ENCODE results near the gene CLOCK. TPM values are rescaled to one million over a fixed set of nuclear protein-coding genes. Genes with fewer than 3 reads are reported as not detected.
"Not testable (repeated sequence)": the region's sequence is repeated elsewhere in the genome, so short reads cannot be mapped to it uniquely, and the experiment has no call there.

CLOCK gene
- total and polyA plus RNA-seq, 5 donors from 2014 or later, result 4.6 to 16.6 (median 7.9) TPM

- Histone ChIP-seq H3K27me3 (ENCODE audit: control insufficient read depth, insufficient read depth, low read length) (peaks cover 2% of the 10 kb centered on the region), H3K9me3 (ENCODE audit: control insufficient read depth in 2 of 2, low read length in 2 of 2) (peaks cover 8 to 10% of the 10 kb centered on the region in 2 experiments), H3K27ac (ENCODE audit: insufficient read depth, low read length, poor library complexity, severe bottlenecking) (no peak overlapping the region), H3K4me3 (ENCODE audit: low read depth, low read length) (no peak overlapping the region), H3K4me1 (ENCODE audit: control insufficient read depth, insufficient read depth, low read length, poor library complexity, severe bottlenecking) (no peaks in the 10 kb centered on the region), H3K36me3 (ENCODE audit: control insufficient read depth, insufficient read depth, low read length) (no peaks in the 10 kb centered on the region)
- no peaks in the 10 kb centered on the region for H3K4me1 Mint-ChIP-seq
- peaks cover 0 to 14% (median 3%) of the 10 kb centered on the region in 7 donors for H3K9me3 Mint-ChIP-seq
- ATAC-seq (ENCODE audit: low read depth in 2 of 2) (no peak), DNase-seq (no peak)
- H3K27ac Mint-ChIP-seq, result no peak overlapping the region
- H3K36me3 Mint-ChIP-seq, result peaks cover 4% of the 10 kb centered on the region
- no peak overlapping the region for H3K4me3 Mint-ChIP-seq
- H3K27me3 Mint-ChIP-seq, result peaks cover 31% of the 10 kb centered on the region
Observed at GRCh38 chr4:55571806-55572205, 25.1 kb upstream of the CLOCK start.

- H3K4me1 Mint-ChIP-seq, result no peaks in the 10 kb centered on the region
- H3K9me3 Mint-ChIP-seq, result peaks cover 0 to 2% (median 0%) of the 10 kb centered on the region in 7 donors
- H3K36me3 ChIP-seq (ENCODE audit: control insufficient read depth, insufficient read depth, low read length), result no peaks in the 10 kb centered on the region
- no peak overlapping the region for H3K27ac ChIP-seq (ENCODE audit: insufficient read depth, low read length, poor library complexity, severe bottlenecking)
- ATAC-seq (ENCODE audit: low read depth in 2 of 2), result no peak
- H3K27ac Mint-ChIP-seq, result no peak overlapping the region
- DNase-seq, result no peak
- H3K27me3 ChIP-seq (ENCODE audit: control insufficient read depth, insufficient read depth, low read length), result peaks cover 2% of the 10 kb centered on the region
- no peaks in the 10 kb centered on the region for H3K4me1 ChIP-seq (ENCODE audit: control insufficient read depth, insufficient read depth, low read length, poor library complexity, severe bottlenecking)
- H3K27me3 Mint-ChIP-seq, result peaks cover 21% of the 10 kb centered on the region
- no peaks in the 10 kb centered on the region for H3K9me3 ChIP-seq (ENCODE audit: control insufficient read depth in 2 of 2, low read length in 2 of 2)
- H3K4me3 ChIP-seq (ENCODE audit: low read depth, low read length), result no peak overlapping the region
- H3K4me3 Mint-ChIP-seq, result no peak overlapping the region
- H3K36me3 Mint-ChIP-seq, result no peaks in the 10 kb centered on the region
Observed at GRCh38 chr4:55568905-55569504, 22.3 kb upstream of the CLOCK start.

- peaks cover 7% of the 10 kb centered on the region for H3K27me3 ChIP-seq (ENCODE audit: control insufficient read depth, insufficient read depth, low read length)
- no peaks in the 10 kb centered on the region for H3K36me3 Mint-ChIP-seq
- ATAC-seq (ENCODE audit: low read depth in 2 of 2), result peak in 1 of 2 donors; percentile 37
- no peak overlapping the region for H3K4me3 ChIP-seq (ENCODE audit: low read depth, low read length)
- H3K4me3 Mint-ChIP-seq, result no peak overlapping the region
- H3K9me3 Mint-ChIP-seq, result peaks cover 0 to 2% (median 0%) of the 10 kb centered on the region in 7 donors
- H3K4me1 Mint-ChIP-seq, result peaks cover 0 to 2% (median 0%) of the 10 kb centered on the region in 4 donors
- no peak overlapping the region for H3K27ac Mint-ChIP-seq
- H3K27me3 Mint-ChIP-seq, result peaks cover 15% of the 10 kb centered on the region
- H3K9me3 ChIP-seq (ENCODE audit: control insufficient read depth in 2 of 2, low read length in 2 of 2), result no peaks in the 10 kb centered on the region
- H3K27ac ChIP-seq (ENCODE audit: insufficient read depth, low read length, poor library complexity, severe bottlenecking), result no peak overlapping the region
- no peaks in the 10 kb centered on the region for H3K36me3 ChIP-seq (ENCODE audit: control insufficient read depth, insufficient read depth, low read length)
- peak in 1 of 3 donors; percentile 17 for DNase-seq
- H3K4me1 ChIP-seq (ENCODE audit: control insufficient read depth, insufficient read depth, low read length, poor library complexity, severe bottlenecking), result no peaks in the 10 kb centered on the region
Observed at GRCh38 chr4:55561889-55562288, 15.2 kb upstream of the CLOCK start.

- H3K4me1 ChIP-seq (ENCODE audit: control insufficient read depth, insufficient read depth, low read length, poor library complexity, severe bottlenecking), result no peaks in the 10 kb centered on the region
- no peak overlapping the region for H3K4me3 ChIP-seq (ENCODE audit: low read depth, low read length)
- peaks cover 0 to 2% (median 0%) of the 10 kb centered on the region in 4 donors for H3K4me1 Mint-ChIP-seq
- H3K4me3 Mint-ChIP-seq, result no peak overlapping the region
- peaks cover 0 to 2% (median 0%) of the 10 kb centered on the region in 7 donors for H3K9me3 Mint-ChIP-seq
- no peaks in the 10 kb centered on the region for H3K36me3 Mint-ChIP-seq
- H3K27ac Mint-ChIP-seq, result no peak overlapping the region
- DNase-seq (no peak), ATAC-seq (ENCODE audit: low read depth in 2 of 2) (no peak)
- no peak overlapping the region for H3K27ac ChIP-seq (ENCODE audit: insufficient read depth, low read length, poor library complexity, severe bottlenecking)
- H3K27me3 Mint-ChIP-seq, result peaks cover 15% of the 10 kb centered on the region
- no peaks in the 10 kb centered on the region for H3K36me3 ChIP-seq (ENCODE audit: control insufficient read depth, insufficient read depth, low read length)
- no peaks in the 10 kb centered on the region for H3K9me3 ChIP-seq (ENCODE audit: control insufficient read depth in 2 of 2, low read length in 2 of 2)
- H3K27me3 ChIP-seq (ENCODE audit: control insufficient read depth, insufficient read depth, low read length), result peaks cover 7% of the 10 kb centered on the region
Observed at GRCh38 chr4:55560096-55560495, 13.4 kb upstream of the CLOCK start.

- H3K27me3 ChIP-seq (ENCODE audit: control insufficient read depth, insufficient read depth, low read length), result peaks cover 6% of the 10 kb centered on the region
- no peak overlapping the region for H3K27ac ChIP-seq (ENCODE audit: insufficient read depth, low read length, poor library complexity, severe bottlenecking)
- H3K36me3 ChIP-seq (ENCODE audit: control insufficient read depth, insufficient read depth, low read length), result no peaks in the 10 kb centered on the region
- H3K4me1 ChIP-seq (ENCODE audit: control insufficient read depth, insufficient read depth, low read length, poor library complexity, severe bottlenecking), result no peaks in the 10 kb centered on the region
- no peaks in the 10 kb centered on the region for H3K36me3 Mint-ChIP-seq
- no peaks in the 10 kb centered on the region for H3K9me3 ChIP-seq (ENCODE audit: control insufficient read depth in 2 of 2, low read length in 2 of 2)
- peak in 2 of 3 donors; percentile 49 to 52 for DNase-seq
- peaks cover 21% of the 10 kb centered on the region for H3K27me3 Mint-ChIP-seq
- peak in 1 of 2 donors; percentile 52 for ATAC-seq (ENCODE audit: low read depth in 2 of 2)
- peak overlapping the region in 1 of 4 donors; percentile 43 for H3K4me3 Mint-ChIP-seq
- H3K4me3 ChIP-seq (ENCODE audit: low read depth, low read length), result no peak overlapping the region
- H3K4me1 Mint-ChIP-seq, result peaks cover 0 to 9% (median 4%) of the 10 kb centered on the region in 4 donors
- H3K27ac Mint-ChIP-seq, result no peak overlapping the region
- peaks cover 0 to 2% (median 0%) of the 10 kb centered on the region in 7 donors for H3K9me3 Mint-ChIP-seq
Observed at GRCh38 chr4:55554453-55555030, 7.8 kb upstream of the CLOCK start.

- H3K27ac Mint-ChIP-seq, result no peak overlapping the region
- DNase-seq (peak in 1 of 3 donors; percentile 24), ATAC-seq (ENCODE audit: low read depth in 2 of 2) (no peak)
- Histone ChIP-seq H3K36me3 (ENCODE audit: control insufficient read depth, insufficient read depth, low read length) (no peaks in the 10 kb centered on the region), H3K27me3 (ENCODE audit: control insufficient read depth, insufficient read depth, low read length) (peaks cover 4% of the 10 kb centered on the region), H3K4me1 (ENCODE audit: control insufficient read depth, insufficient read depth, low read length, poor library complexity, severe bottlenecking) (no peaks in the 10 kb centered on the region), H3K9me3 (ENCODE audit: control insufficient read depth in 2 of 2, low read length in 2 of 2) (no peaks in the 10 kb centered on the region), H3K27ac (ENCODE audit: insufficient read depth, low read length, poor library complexity, severe bottlenecking) (no peak overlapping the region), H3K4me3 (ENCODE audit: low read depth, low read length) (no peak overlapping the region)
- H3K4me1 Mint-ChIP-seq, result peaks cover 0 to 13% (median 5%) of the 10 kb centered on the region in 4 donors
- H3K36me3 Mint-ChIP-seq, result no peaks in the 10 kb centered on the region
- H3K27me3 Mint-ChIP-seq, result peaks cover 23% of the 10 kb centered on the region
- peak overlapping the region in 2 of 4 donors; percentile 23 to 68 for H3K4me3 Mint-ChIP-seq
- H3K9me3 Mint-ChIP-seq, result peaks cover 0 to 2% (median 0%) of the 10 kb centered on the region in 7 donors
Observed at GRCh38 chr4:55553441-55554201, 6.9 kb upstream of the CLOCK start.

- not testable (repeated sequence) for H3K9me3 Mint-ChIP-seq; H3K4me1 ChIP-seq (ENCODE audit: control insufficient read depth, insufficient read depth, low read length, poor library complexity, severe bottlenecking); ATAC-seq (ENCODE audit: low read depth in 2 of 2); H3K4me3 ChIP-seq (ENCODE audit: low read depth, low read length); H3K27ac ChIP-seq (ENCODE audit: insufficient read depth, low read length, poor library complexity, severe bottlenecking); H3K27me3 ChIP-seq (ENCODE audit: control insufficient read depth, insufficient read depth, low read length); H3K9me3 ChIP-seq (ENCODE audit: control insufficient read depth in 2 of 2, low read length in 2 of 2); H3K27ac Mint-ChIP-seq; H3K36me3 ChIP-seq (ENCODE audit: control insufficient read depth, insufficient read depth, low read length); H3K36me3 Mint-ChIP-seq; DNase-seq
- Mint-ChIP-seq H3K27me3 (peaks cover 27% of the 10 kb centered on the region), H3K4me1 (peaks cover 11 to 18% (median 12%) of the 10 kb centered on the region in 4 donors), H3K4me3 (peak overlapping the region in 1 of 4 donors; percentile 57)
Observed at GRCh38 chr4:55551964-55552363, 5.3 kb upstream of the CLOCK start.
